Mucosa of descending colon (tissue), 3 donors: Measurements from ENCODE around the gene TTC29. TPM values are rescaled to one million over a fixed set of nuclear protein-coding genes. Genes with fewer than 3 reads are reported as not detected.

Experiments
- ATAC-seq: fragments of 200-7000 bp; cut with Tn5 transposase; one replicate; pipeline ENCODE4 v1.9.1; 2020; ENCODE audit warnings: mild to moderate bottlenecking, moderate library complexity
- DNase-seq, 3 donors: peaks; one replicate each; pipeline ENCODE4 v3.0.0-alpha.2; 2020
- H3K36me3 ChIP-seq: fragments of 200-600 bp; one replicate; pipeline ENCODE4 v1.8.0; 2021; ENCODE audit warnings: low read depth, mild to moderate bottlenecking
- H3K4me1 ChIP-seq: fragments of 200-600 bp; one replicate; pipeline ENCODE4 v1.8.0; 2021; ENCODE audit warnings: low read depth, mild to moderate bottlenecking
- H3K4me3 ChIP-seq: fragments of 200-600 bp; one replicate; pipeline ENCODE4 v1.8.0; 2021; ENCODE audit warnings: mild to moderate bottlenecking
- H3K9me3 ChIP-seq: fragments of 200-600 bp; one replicate; pipeline ENCODE4 v1.8.0; 2021; ENCODE audit warnings: mild to moderate bottlenecking
- CTCF ChIP-seq: fragments of 200-600 bp; IDR thresholded peaks from one replicate; pipeline ENCODE4 v1.8.0; 2022; ENCODE audit warnings: antibody characterized with exemption, mild to moderate bottlenecking
- intact Hi-C, 2 donors: fragments of 100-400 bp; cut with DNase I in 1 of 2; cut with micrococcal nuclease in 1 of 2; formaldehyde crosslinking; loops; one replicate each; pipeline versions ENCODE4 v1.11.0 to v1.11.1; 2022; cut with DNase I, micrococcal nuclease
- total RNA-seq, 3 donors: library from RNA; stranded (reverse); fragmentation: NEBNext Ultra II Directional in 2 of 3; extraction: Animal tissue kit (Norgen Biotek cat#: 25700) in 2 of 3; gene quantifications; one replicate each; pipeline versions ENCODE4 v1.2.1 to v1.2.4, GENCODE V29; 2021 to 2023
- donor health status: DM: no; HTN: no; CAD: no; lungs with moderate emphysema.
- donor health status: DM: no; HTN: no; CAD: no.
- donor health status: DM: no; HTN: yes; CAD: no.

The TTC29 gene
- total RNA-seq, 3 donors from 2014 or later: not detected

- no peak for TF ChIP-seq CTCF
- no peaks in the 10 kb centered on the region for H3K4me1 ChIP-seq
- H3K4me3 ChIP-seq: no peak overlapping the region
- H3K36me3 ChIP-seq: no peaks in the 10 kb centered on the region
- no peaks in the 10 kb centered on the region for H3K9me3 ChIP-seq
- ATAC-seq (no peak), DNase-seq (no peak)
- intact Hi-C loops: no loop called here
Measured at GRCh38 chr4:146952896-146953295, 7.2 kb upstream of the TTC29 start.

GRCh38 chr4:146949559-146949958 is 3.9 kb upstream of the TTC29 start:
- Histone ChIP-seq H3K4me3 (no peak overlapping the region), H3K4me1 (no peaks in the 10 kb centered on the region), H3K36me3 (no peaks in the 10 kb centered on the region), H3K9me3 (no peaks in the 10 kb centered on the region)
- intact Hi-C loops: no loop called here
- no peak for TF ChIP-seq CTCF
- ATAC-seq (no peak), DNase-seq (no peak)

- TF ChIP-seq CTCF: no peak
- Histone ChIP-seq H3K36me3 (no peaks in the 10 kb centered on the region), H3K4me1 (no peaks in the 10 kb centered on the region), H3K4me3 (no peak overlapping the region), H3K9me3 (no peaks in the 10 kb centered on the region)
- DNase-seq (no peak), ATAC-seq (no peak)
- intact Hi-C loops: no loop called here
Measured at GRCh38 chr4:146943691-146944375, 1.8 kb downstream of the TTC29 start.

GRCh38 chr4:146932116-146932515 is 13.5 kb downstream of the TTC29 start:
- intact Hi-C loops: no loop called here
- Histone ChIP-seq H3K36me3 (no peaks in the 10 kb centered on the region), H3K9me3 (no peaks in the 10 kb centered on the region), H3K4me3 (no peak overlapping the region), H3K4me1 (no peaks in the 10 kb centered on the region)
- DNase-seq: no peak
- ATAC-seq: no peak
- no peak for TF ChIP-seq CTCF

- Histone ChIP-seq H3K36me3 (no peaks in the 10 kb centered on the region), H3K4me1 (no peaks in the 10 kb centered on the region), H3K9me3 (no peaks in the 10 kb centered on the region), H3K4me3 (no peak overlapping the region)
- intact Hi-C loops: no loop called here
- DNase-seq (no peak), ATAC-seq (no peak)
- no peak for TF ChIP-seq CTCF
Measured at GRCh38 chr4:146930673-146931072, 15.0 kb downstream of the TTC29 start.

- no peaks in the 10 kb centered on the region for H3K4me1 ChIP-seq
- TF ChIP-seq CTCF: no peak
- DNase-seq (no peak), ATAC-seq (no peak)
- no peaks in the 10 kb centered on the region for H3K36me3 ChIP-seq
- intact Hi-C loops: no loop called here
- no peak overlapping the region for H3K4me3 ChIP-seq
- no peaks in the 10 kb centered on the region for H3K9me3 ChIP-seq
Measured at GRCh38 chr4:146927695-146928094, 18.0 kb downstream of the TTC29 start.
